Measurements from ENCODE around the gene PTPN3. TPM values are rescaled to one million over a fixed set of nuclear protein-coding genes. Genes with fewer than 3 reads are reported as not detected.

The PTPN3 gene
- total and polyA plus RNA-seq, 2 experiments from 2014 or later = 0.86 to 1.3 TPM

GRCh38 chr9:109439378-109440116, 58.6 kb downstream of the PTPN3 start:
- no peaks in the 10 kb centered on the region for H3K27me3 ChIP-seq (replicated peaks; ENCODE audit: insufficient read depth)
- no peaks in the 10 kb centered on the region for H3K4me1 ChIP-seq (ENCODE audit: insufficient read depth)
- no peaks in the 10 kb centered on the region for H3F3A ChIP-seq (ENCODE audit: insufficient read depth)
- H2AFZ ChIP-seq = no peak overlapping the region
- H3K79me2 ChIP-seq (ENCODE audit: insufficient read depth) = no peaks in the 10 kb centered on the region
- DNase-seq = no peak
- no peak overlapping the region for H3K4me2 ChIP-seq (ENCODE audit: unreplicated experiment)
- H3K36me3 ChIP-seq (ENCODE audit: low read depth) = no peaks in the 10 kb centered on the region
- WGBS, 2 experiments (ENCODE audit: low coverage in 1 of 2, low lambda C conversion rate in 2 of 2, missing lambda C conversion rate in 2 of 2) = 90% methylated on average over 8 of the region's 8 CpGs
- TF ChIP-seq EZH2 (IDR thresholded peaks at IDR 0.05; ENCODE audit: insufficient read depth, poor library complexity, severe bottlenecking) = no peak
- no peak for TF ChIP-seq EZH2phosphoT487 (IDR thresholded peaks at IDR 0.05; ENCODE audit: insufficient read depth, low read depth)
- no peak overlapping the region for H3K4me3 ChIP-seq
- no peaks in the 10 kb centered on the region for H3K9me3 ChIP-seq (ENCODE audit: low read depth)
- H3K9ac ChIP-seq = no peak overlapping the region
- H4K20me1 ChIP-seq (ENCODE audit: insufficient read depth) = no peaks in the 10 kb centered on the region
- H3K27ac ChIP-seq = no peak overlapping the region
- H3K9me2 ChIP-seq (ENCODE audit: insufficient read depth) = no peaks in the 10 kb centered on the region
- in situ Hi-C loops (cut with MboI) = no loop called here

DNA sequence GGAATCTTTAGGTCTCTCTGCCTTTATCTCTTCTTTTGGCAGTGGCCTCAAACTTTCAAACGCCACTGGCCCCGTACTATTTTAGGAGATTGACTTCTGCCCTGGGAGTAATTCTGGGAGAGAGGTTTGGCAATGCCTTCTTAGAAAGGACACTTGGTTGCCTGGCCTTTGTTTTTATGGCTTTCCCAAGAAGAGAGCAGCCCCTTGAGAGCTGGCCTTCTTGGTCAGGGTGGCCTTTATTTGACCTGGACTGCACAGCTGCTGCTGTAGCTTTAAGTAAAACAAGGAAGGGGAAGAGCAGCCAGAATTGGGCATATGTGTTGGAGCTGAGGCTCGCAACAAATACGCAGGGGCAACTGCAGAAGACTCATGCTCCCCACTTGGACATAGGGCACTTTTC, 60.8 kb downstream of the PTPN3 start:
- no peak overlapping the region for H3K4me3 ChIP-seq
- 86 to 90% methylated on average over 4 of the region's 4 CpGs for WGBS, 2 experiments (ENCODE audit: low coverage in 1 of 2, low lambda C conversion rate in 2 of 2, missing lambda C conversion rate in 2 of 2)
- H3K27me3 ChIP-seq (replicated peaks; ENCODE audit: insufficient read depth) = no peaks in the 10 kb centered on the region
- H3K9me3 ChIP-seq (ENCODE audit: low read depth) = no peaks in the 10 kb centered on the region
- no peaks in the 10 kb centered on the region for H3K4me1 ChIP-seq (ENCODE audit: insufficient read depth)
- H3K9ac ChIP-seq = no peak overlapping the region
- no peak for DNase-seq
- no peaks in the 10 kb centered on the region for H3K9me2 ChIP-seq (ENCODE audit: insufficient read depth)
- H3F3A ChIP-seq (ENCODE audit: insufficient read depth) = no peaks in the 10 kb centered on the region
- H3K79me2 ChIP-seq (ENCODE audit: insufficient read depth) = no peaks in the 10 kb centered on the region
- H3K36me3 ChIP-seq (ENCODE audit: low read depth) = no peaks in the 10 kb centered on the region
- no peaks in the 10 kb centered on the region for H4K20me1 ChIP-seq (ENCODE audit: insufficient read depth)
- H3K27ac ChIP-seq = no peak overlapping the region
- in situ Hi-C loops (cut with MboI) = no loop called here
- no peak for TF ChIP-seq EZH2phosphoT487 (IDR thresholded peaks at IDR 0.05; ENCODE audit: insufficient read depth, low read depth)
- no peak for TF ChIP-seq EZH2 (IDR thresholded peaks at IDR 0.05; ENCODE audit: insufficient read depth, poor library complexity, severe bottlenecking)
- no peak overlapping the region for H2AFZ ChIP-seq
- H3K4me2 ChIP-seq (ENCODE audit: unreplicated experiment) = no peak overlapping the region

GRCh38 chr9:109436071-109436470, 62.0 kb downstream of the PTPN3 start:
- H3K9me2 ChIP-seq (ENCODE audit: insufficient read depth) = no peaks in the 10 kb centered on the region

DNA sequence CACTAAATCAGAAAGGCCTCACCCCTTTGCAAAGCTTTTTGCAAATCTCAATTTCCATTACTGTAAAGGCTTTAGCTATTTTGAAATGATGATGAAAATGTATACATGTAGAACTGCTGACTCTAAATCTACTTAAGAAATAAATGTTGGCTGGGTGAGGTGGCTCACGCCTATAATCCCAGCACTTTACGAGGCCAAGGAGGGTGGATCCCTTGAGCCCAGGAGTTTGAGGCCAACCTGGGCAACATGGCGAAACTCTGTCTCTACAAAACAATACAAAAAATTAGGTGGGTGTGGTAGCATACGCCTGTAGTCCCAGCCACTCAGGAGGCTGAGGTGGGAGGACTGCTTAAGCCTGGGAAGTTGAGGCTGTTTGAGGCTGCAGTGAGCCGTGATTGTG, 64.6 kb downstream of the PTPN3 start:
- H3F3A ChIP-seq (ENCODE audit: insufficient read depth) = no peaks in the 10 kb centered on the region
- no peaks in the 10 kb centered on the region for H3K79me2 ChIP-seq (ENCODE audit: insufficient read depth)
- no peak for DNase-seq
- no peak overlapping the region for H3K4me2 ChIP-seq (ENCODE audit: unreplicated experiment)
- 95% methylated on average over 5 of the region's 5 CpGs for WGBS, 2 experiments (ENCODE audit: low coverage in 1 of 2, low lambda C conversion rate in 2 of 2, missing lambda C conversion rate in 2 of 2)
- no peak overlapping the region for H2AFZ ChIP-seq
- in situ Hi-C loops (cut with MboI) = no loop called here
- no peak overlapping the region for H3K4me3 ChIP-seq
- no peaks in the 10 kb centered on the region for H3K9me2 ChIP-seq (ENCODE audit: insufficient read depth)
- no peaks in the 10 kb centered on the region for H3K27me3 ChIP-seq (replicated peaks; ENCODE audit: insufficient read depth)
- H3K9me3 ChIP-seq (ENCODE audit: low read depth) = no peaks in the 10 kb centered on the region
- no peak overlapping the region for H3K9ac ChIP-seq
- no peak for TF ChIP-seq EZH2 (IDR thresholded peaks at IDR 0.05; ENCODE audit: insufficient read depth, poor library complexity, severe bottlenecking)
- TF ChIP-seq EZH2phosphoT487 (IDR thresholded peaks at IDR 0.05; ENCODE audit: insufficient read depth, low read depth) = no peak
- H4K20me1 ChIP-seq (ENCODE audit: insufficient read depth) = no peaks in the 10 kb centered on the region
- H3K27ac ChIP-seq = no peak overlapping the region
- H3K4me1 ChIP-seq (ENCODE audit: insufficient read depth) = no peaks in the 10 kb centered on the region
- no peaks in the 10 kb centered on the region for H3K36me3 ChIP-seq (ENCODE audit: low read depth)

More at GRCh38 chr9:109436071-109436470, 62.0 kb downstream of the PTPN3 start:
- Histone ChIP-seq H3K9ac (no peak overlapping the region), H3F3A (ENCODE audit: insufficient read depth) (no peaks in the 10 kb centered on the region), H3K4me3 (no peak overlapping the region), H3K36me3 (ENCODE audit: low read depth) (no peaks in the 10 kb centered on the region), H2AFZ (no peak overlapping the region), H4K20me1 (ENCODE audit: insufficient read depth) (no peaks in the 10 kb centered on the region), H3K4me1 (ENCODE audit: insufficient read depth) (no peaks in the 10 kb centered on the region), H3K9me3 (ENCODE audit: low read depth) (no peaks in the 10 kb centered on the region), H3K27me3 (replicated peaks; ENCODE audit: insufficient read depth) (no peaks in the 10 kb centered on the region), H3K4me2 (ENCODE audit: unreplicated experiment) (no peak overlapping the region), H3K27ac (no peak overlapping the region), H3K79me2 (ENCODE audit: insufficient read depth) (no peaks in the 10 kb centered on the region)
- no peak for DNase-seq
- no peak for TF ChIP-seq EZH2 (IDR thresholded peaks at IDR 0.05; ENCODE audit: insufficient read depth, poor library complexity, severe bottlenecking)
- no peak for TF ChIP-seq EZH2phosphoT487 (IDR thresholded peaks at IDR 0.05; ENCODE audit: insufficient read depth, low read depth)
- WGBS, 2 experiments (ENCODE audit: low coverage in 1 of 2, low lambda C conversion rate in 2 of 2, missing lambda C conversion rate in 2 of 2) = 92 to 96% methylated on average over 3 of the region's 3 CpGs
- in situ Hi-C loops (cut with MboI) = no loop called here
